HepG2 (cell line): ENCODE results near the gene LTV1. TPM values are rescaled to one million over a fixed set of nuclear protein-coding genes. Genes with fewer than 3 reads are reported as not detected.

ENCODE experiments used
- ATAD3A ChIP-seq: sonication (generic); formaldehyde crosslinking; IDR thresholded peaks from 2 replicates; pipeline ENCODE4 v1.4.0; 2020; ENCODE audit warnings: missing genetic modification reagents
- NRL ChIP-seq: sonication (generic); formaldehyde crosslinking; IDR thresholded peaks from 2 replicates; pipeline ENCODE4 v1.5.0; 2020; ENCODE audit warnings: missing genetic modification reagents, mild to moderate bottlenecking, moderate library complexity, borderline replicate concordance
- REXO4 ChIP-seq: sonication (generic); formaldehyde crosslinking; IDR thresholded peaks from 2 replicates; pipeline ENCODE4 v1.8.0; 2022; ENCODE audit warnings: missing genetic modification reagents, mild to moderate bottlenecking, borderline replicate concordance
- ZFP36 ChIP-seq: fragments of 150-350 bp; IDR thresholded peaks from 2 replicates; pipeline ENCODE4 v1.6.1; 2018; ENCODE audit warnings: borderline replicate concordance, low read length, low read depth; ENCODE audit not compliant: partially characterized antibody
- ZNF10 ChIP-seq: sonication (generic); formaldehyde crosslinking; IDR thresholded peaks from 2 replicates; pipeline ENCODE4 v1.4.0; 2020; ENCODE audit warnings: mild to moderate bottlenecking, low read depth, missing genetic modification reagents, borderline replicate concordance
- ZNF230 ChIP-seq: sonication (generic); formaldehyde crosslinking; IDR thresholded peaks from 2 replicates; pipeline ENCODE4 v1.4.0; 2020; ENCODE audit warnings: mild to moderate bottlenecking, missing genetic modification reagents
- ZNF7 ChIP-seq: IDR thresholded peaks from 2 replicates; pipeline ENCODE4 v1.6.1; 2016; ENCODE audit warnings: missing biosample characterization, missing genetic modification reagents
- polyA plus RNA-seq, 8 experiments: library from polyadenylated mRNA; depleted of rRNA in 3 of 8; stranded (reverse) in 7 of 8; unstranded in 1 of 8; fragments of >200 nt; fragmentation: Illumina TruSeq in 4 of 8; extraction: Trizol in 4 of 8; gene quantifications; 2 replicates each; pipeline versions ENCODE4 v1.2.1 to v1.2.3, GENCODE V29; 2011 to 2016; ENCODE audit warnings: low read depth in 4 of 8, missing spikeins in 1 of 8, mixed read lengths in 1 of 8; ENCODE audit not compliant: insufficient read depth in 1 of 8
- total RNA-seq, 5 experiments: library from RNA; depleted of rRNA; stranded (reverse); fragments of >200 nt; fragmentation: Illumina TruSeq; extraction: Trizol; gene quantifications; 2 replicates each; pipeline ENCODE4 v1.2.3, GENCODE V29; 2016; ENCODE audit warnings: low read depth in 1 of 5
- TF ChIP-seq, protein P1 (sequence below): sonication (generic); formaldehyde crosslinking; IDR thresholded peaks from 2 replicates; pipeline ENCODE4 v1.4.0; 2020; ENCODE audit warnings: missing genetic modification reagents
- TF ChIP-seq, protein P2 (sequence below): sonication (generic); formaldehyde crosslinking; IDR thresholded peaks from 2 replicates; pipeline ENCODE4 v1.5.0; 2020; ENCODE audit warnings: missing genetic modification reagents
- TF ChIP-seq, protein P3 (sequence below): sonication (generic); formaldehyde crosslinking; IDR thresholded peaks from 2 replicates; pipeline ENCODE4 v1.4.0; 2020; ENCODE audit warnings: missing genetic modification reagents, borderline replicate concordance
- TF ChIP-seq, protein P4 (sequence below): sonication (generic); formaldehyde crosslinking; IDR thresholded peaks from 2 replicates; pipeline ENCODE4 v1.5.0; 2020; ENCODE audit warnings: mild to moderate bottlenecking, missing genetic modification reagents, moderate library complexity
- TF ChIP-seq, protein P5 (sequence below): sonication (generic); formaldehyde crosslinking; IDR thresholded peaks from 2 replicates; pipeline ENCODE4 v1.4.0; 2020; ENCODE audit warnings: missing genetic modification reagents, borderline replicate concordance
- TF ChIP-seq, protein P6 (sequence below): sonication (generic); formaldehyde crosslinking; IDR thresholded peaks from 2 replicates; pipeline ENCODE4 v1.8.1; 2023; ENCODE audit warnings: mild to moderate bottlenecking, missing genetic modification reagents

The LTV1 gene
- total and polyA plus RNA-seq, 2 of the 13 experiments (the other 11 are each of a cell fraction or from before 2014, with no cell fraction given), result 21.1 to 85.8 TPM

DNA sequence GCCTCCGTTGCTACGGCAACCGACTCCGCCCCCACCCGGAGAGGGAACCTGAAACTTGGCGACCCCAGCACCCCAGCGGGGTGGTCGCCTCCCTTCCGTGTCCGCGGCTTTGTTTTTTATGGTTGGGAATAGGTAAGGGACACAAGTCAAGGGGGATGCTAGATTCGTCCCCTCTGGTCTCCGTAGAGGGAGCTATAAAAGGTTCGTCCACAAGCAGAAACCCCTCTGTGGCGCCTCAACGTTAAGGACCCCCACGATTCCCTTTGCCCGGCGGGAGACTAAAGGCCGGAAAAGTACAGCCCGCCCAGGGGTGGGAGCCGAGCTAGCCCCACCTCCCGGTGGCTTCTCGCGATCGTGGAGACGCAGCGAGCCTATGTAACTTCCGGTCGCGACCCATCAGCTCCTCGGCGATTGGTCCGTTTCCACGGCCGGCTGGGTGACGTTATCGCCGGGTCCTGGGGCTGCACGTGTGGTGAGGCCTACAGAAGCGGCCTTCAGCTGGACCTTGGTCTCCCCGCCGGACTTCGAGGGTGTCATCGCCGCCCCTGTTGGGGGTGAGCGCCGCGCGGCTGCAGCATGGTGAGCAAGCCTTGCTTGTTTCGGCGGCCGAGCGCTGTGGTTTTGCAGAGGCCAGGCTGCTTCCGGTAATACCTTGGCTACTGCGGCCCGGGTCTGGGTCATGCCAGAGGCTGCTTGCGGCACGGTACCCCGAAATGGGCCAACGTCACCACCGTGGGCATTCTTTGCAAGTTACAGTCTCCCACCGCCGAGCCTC is at the start of gene LTV1 (continued):
- TF ChIP-seq, protein P1, sequence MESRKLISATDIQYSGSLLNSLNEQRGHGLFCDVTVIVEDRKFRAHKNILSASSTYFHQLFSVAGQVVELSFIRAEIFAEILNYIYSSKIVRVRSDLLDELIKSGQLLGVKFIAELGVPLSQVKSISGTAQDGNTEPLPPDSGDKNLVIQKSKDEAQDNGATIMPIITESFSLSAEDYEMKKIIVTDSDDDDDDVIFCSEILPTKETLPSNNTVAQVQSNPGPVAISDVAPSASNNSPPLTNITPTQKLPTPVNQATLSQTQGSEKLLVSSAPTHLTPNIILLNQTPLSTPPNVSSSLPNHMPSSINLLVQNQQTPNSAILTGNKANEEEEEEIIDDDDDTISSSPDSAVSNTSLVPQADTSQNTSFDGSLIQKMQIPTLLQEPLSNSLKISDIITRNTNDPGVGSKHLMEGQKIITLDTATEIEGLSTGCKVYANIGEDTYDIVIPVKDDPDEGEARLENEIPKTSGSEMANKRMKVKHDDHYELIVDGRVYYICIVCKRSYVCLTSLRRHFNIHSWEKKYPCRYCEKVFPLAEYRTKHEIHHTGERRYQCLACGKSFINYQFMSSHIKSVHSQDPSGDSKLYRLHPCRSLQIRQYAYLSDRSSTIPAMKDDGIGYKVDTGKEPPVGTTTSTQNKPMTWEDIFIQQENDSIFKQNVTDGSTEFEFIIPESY, result peak; percentile 81; the same call in 1 of the 2 replicates
- TF ChIP-seq, protein P2, sequence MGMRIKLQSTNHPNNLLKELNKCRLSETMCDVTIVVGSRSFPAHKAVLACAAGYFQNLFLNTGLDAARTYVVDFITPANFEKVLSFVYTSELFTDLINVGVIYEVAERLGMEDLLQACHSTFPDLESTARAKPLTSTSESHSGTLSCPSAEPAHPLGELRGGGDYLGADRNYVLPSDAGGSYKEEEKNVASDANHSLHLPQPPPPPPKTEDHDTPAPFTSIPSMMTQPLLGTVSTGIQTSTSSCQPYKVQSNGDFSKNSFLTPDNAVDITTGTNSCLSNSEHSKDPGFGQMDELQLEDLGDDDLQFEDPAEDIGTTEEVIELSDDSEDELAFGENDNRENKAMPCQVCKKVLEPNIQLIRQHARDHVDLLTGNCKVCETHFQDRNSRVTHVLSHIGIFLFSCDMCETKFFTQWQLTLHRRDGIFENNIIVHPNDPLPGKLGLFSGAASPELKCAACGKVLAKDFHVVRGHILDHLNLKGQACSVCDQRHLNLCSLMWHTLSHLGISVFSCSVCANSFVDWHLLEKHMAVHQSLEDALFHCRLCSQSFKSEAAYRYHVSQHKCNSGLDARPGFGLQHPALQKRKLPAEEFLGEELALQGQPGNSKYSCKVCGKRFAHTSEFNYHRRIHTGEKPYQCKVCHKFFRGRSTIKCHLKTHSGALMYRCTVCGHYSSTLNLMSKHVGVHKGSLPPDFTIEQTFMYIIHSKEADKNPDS (CRISPR knock-in tag), result peak; percentile 91
- TF ChIP-seq, protein P3, sequence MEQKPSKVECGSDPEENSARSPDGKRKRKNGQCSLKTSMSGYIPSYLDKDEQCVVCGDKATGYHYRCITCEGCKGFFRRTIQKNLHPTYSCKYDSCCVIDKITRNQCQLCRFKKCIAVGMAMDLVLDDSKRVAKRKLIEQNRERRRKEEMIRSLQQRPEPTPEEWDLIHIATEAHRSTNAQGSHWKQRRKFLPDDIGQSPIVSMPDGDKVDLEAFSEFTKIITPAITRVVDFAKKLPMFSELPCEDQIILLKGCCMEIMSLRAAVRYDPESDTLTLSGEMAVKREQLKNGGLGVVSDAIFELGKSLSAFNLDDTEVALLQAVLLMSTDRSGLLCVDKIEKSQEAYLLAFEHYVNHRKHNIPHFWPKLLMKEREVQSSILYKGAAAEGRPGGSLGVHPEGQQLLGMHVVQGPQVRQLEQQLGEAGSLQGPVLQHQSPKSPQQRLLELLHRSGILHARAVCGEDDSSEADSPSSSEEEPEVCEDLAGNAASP (CRISPR knock-in tag), result peak; percentile 90
- TF ChIP-seq REXO4 (peak; percentile 96; the same call in 1 of the 2 replicates), ZNF10 (CRISPR knock-in tag) (no peak), ZNF7 (CRISPR knock-in tag) (0 out of 2 replicates have a peak, but pooled peaks have one; percentile 33), NRL (peak; percentile 98), ZFP36 (no peak), ATAD3A (CRISPR knock-in tag) (peak; percentile 88), ZNF230 (CRISPR knock-in tag) (peak; percentile 100)
- TF ChIP-seq, protein P4, sequence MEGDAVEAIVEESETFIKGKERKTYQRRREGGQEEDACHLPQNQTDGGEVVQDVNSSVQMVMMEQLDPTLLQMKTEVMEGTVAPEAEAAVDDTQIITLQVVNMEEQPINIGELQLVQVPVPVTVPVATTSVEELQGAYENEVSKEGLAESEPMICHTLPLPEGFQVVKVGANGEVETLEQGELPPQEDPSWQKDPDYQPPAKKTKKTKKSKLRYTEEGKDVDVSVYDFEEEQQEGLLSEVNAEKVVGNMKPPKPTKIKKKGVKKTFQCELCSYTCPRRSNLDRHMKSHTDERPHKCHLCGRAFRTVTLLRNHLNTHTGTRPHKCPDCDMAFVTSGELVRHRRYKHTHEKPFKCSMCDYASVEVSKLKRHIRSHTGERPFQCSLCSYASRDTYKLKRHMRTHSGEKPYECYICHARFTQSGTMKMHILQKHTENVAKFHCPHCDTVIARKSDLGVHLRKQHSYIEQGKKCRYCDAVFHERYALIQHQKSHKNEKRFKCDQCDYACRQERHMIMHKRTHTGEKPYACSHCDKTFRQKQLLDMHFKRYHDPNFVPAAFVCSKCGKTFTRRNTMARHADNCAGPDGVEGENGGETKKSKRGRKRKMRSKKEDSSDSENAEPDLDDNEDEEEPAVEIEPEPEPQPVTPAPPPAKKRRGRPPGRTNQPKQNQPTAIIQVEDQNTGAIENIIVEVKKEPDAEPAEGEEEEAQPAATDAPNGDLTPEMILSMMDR (CRISPR knock-in tag), result peak; percentile 40
- TF ChIP-seq, protein P5, sequence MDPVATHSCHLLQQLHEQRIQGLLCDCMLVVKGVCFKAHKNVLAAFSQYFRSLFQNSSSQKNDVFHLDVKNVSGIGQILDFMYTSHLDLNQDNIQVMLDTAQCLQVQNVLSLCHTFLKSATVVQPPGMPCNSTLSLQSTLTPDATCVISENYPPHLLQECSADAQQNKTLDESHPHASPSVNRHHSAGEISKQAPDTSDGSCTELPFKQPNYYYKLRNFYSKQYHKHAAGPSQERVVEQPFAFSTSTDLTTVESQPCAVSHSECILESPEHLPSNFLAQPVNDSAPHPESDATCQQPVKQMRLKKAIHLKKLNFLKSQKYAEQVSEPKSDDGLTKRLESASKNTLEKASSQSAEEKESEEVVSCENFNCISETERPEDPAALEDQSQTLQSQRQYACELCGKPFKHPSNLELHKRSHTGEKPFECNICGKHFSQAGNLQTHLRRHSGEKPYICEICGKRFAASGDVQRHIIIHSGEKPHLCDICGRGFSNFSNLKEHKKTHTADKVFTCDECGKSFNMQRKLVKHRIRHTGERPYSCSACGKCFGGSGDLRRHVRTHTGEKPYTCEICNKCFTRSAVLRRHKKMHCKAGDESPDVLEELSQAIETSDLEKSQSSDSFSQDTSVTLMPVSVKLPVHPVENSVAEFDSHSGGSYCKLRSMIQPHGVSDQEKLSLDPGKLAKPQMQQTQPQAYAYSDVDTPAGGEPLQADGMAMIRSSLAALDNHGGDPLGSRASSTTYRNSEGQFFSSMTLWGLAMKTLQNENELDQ (CRISPR knock-in tag), result peak; percentile 96
- TF ChIP-seq, protein P6, sequence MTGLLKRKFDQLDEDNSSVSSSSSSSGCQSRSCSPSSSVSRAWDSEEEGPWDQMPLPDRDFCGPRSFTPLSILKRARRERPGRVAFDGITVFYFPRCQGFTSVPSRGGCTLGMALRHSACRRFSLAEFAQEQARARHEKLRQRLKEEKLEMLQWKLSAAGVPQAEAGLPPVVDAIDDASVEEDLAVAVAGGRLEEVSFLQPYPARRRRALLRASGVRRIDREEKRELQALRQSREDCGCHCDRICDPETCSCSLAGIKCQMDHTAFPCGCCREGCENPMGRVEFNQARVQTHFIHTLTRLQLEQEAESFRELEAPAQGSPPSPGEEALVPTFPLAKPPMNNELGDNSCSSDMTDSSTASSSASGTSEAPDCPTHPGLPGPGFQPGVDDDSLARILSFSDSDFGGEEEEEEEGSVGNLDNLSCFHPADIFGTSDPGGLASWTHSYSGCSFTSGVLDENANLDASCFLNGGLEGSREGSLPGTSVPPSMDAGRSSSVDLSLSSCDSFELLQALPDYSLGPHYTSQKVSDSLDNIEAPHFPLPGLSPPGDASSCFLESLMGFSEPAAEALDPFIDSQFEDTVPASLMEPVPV, result peak; percentile 95
